Jurkat, Clone E6-1 (cell line): ENCODE measurements around the gene FGF3.
"Not testable (repeated sequence)": the region's sequence is repeated elsewhere in the genome, so short reads cannot be mapped to it uniquely, and the experiment has no call there.

Experiments used
- DNase-seq: peaks from one replicate; pipeline ENCODE4 v3.0.0-alpha.2; 2011; ENCODE audit warnings: low read depth, low spot score
- H3K4me3 ChIP-seq: 2 replicates; pipeline ENCODE4 v1.5.1; 2011; ENCODE audit warnings: mild to moderate bottlenecking, low read length, control low read depth, moderate library complexity

Gene FGF3

GRCh38 chr11:69787906-69788305 is 31.3 kb downstream of the FGF3 start:
- DNase-seq: no peak
- no peak overlapping the region for H3K4me3 ChIP-seq

- no peak overlapping the region for H3K4me3 ChIP-seq
- no peak for DNase-seq
Measured at GRCh38 chr11:69787457-69787856, 31.8 kb downstream of the FGF3 start.

GRCh38 chr11:69781241-69781640 is 38.0 kb downstream of the FGF3 start:
- no peak for DNase-seq
- H3K4me3 ChIP-seq: no peak overlapping the region

GRCh38 chr11:69778373-69778772 is 40.8 kb downstream of the FGF3 start:
- no peak overlapping the region for H3K4me3 ChIP-seq
- DNase-seq: no peak

GRCh38 chr11:69775163-69775755 is 44.0 kb downstream of the FGF3 start, which contains the start of gene FGF4:
TSS of gene FGF4 (minus strand) at chr11:69775341. CDS start at chr11:69775084, 257 bp downstream.
- DNase-seq: no peak
- no peak within 1 kb of the TSS for H3K4me3 ChIP-seq

GRCh38 chr11:69774354-69775162 is 44.7 kb downstream of the FGF3 start:
- no peak for DNase-seq
- no peak overlapping the region for H3K4me3 ChIP-seq

- H3K4me3 ChIP-seq: no peak overlapping the region
- DNase-seq: no peak
Measured at GRCh38 chr11:69773626-69774353, 45.4 kb downstream of the FGF3 start.

- DNase-seq: no peak
- no peak overlapping the region for H3K4me3 ChIP-seq
Measured at GRCh38 chr11:69771466-69771865, 47.8 kb downstream of the FGF3 start.

- no peak overlapping the region for H3K4me3 ChIP-seq
- DNase-seq: no peak
Measured at GRCh38 chr11:69770540-69770939, 48.7 kb downstream of the FGF3 start.

GRCh38 chr11:69765498-69765995 is 53.7 kb downstream of the FGF3 start:
- no peak overlapping the region for H3K4me3 ChIP-seq
- no peak for DNase-seq

GRCh38 chr11:69764918-69765317 is 54.3 kb downstream of the FGF3 start:
- H3K4me3 ChIP-seq, DNase-seq: not testable (repeated sequence)

- no peak overlapping the region for H3K4me3 ChIP-seq
- no peak for DNase-seq
Measured at GRCh38 chr11:69760319-69760718, 58.9 kb downstream of the FGF3 start.
